H9 (cell line): ENCODE data around the gene GLYR1. TPM values are rescaled to one million over a fixed set of nuclear protein-coding genes. Genes with fewer than 3 reads are reported as not detected.

Source experiments
- DNase-seq: peaks from one replicate; pipeline ENCODE4 v3.0.0-alpha.2; 2017
- H2AFZ ChIP-seq: one replicate; pipeline ENCODE4 v1.6.1; 2013; ENCODE audit warnings: mild to moderate bottlenecking, low read length, control low read depth, moderate library complexity
- H2AK5ac ChIP-seq: 2 replicates; pipeline ENCODE4 v1.6.1; 2013; ENCODE audit warnings: low read length, control low read depth, mixed read lengths; ENCODE audit not compliant: insufficient read length
- H2BK120ac ChIP-seq: one replicate; pipeline ENCODE4 v1.6.1; 2013; ENCODE audit warnings: low read depth, mild to moderate bottlenecking, low read length, control low read depth, inconsistent platforms; ENCODE audit not compliant: poor library complexity, severe bottlenecking
- H2BK12ac ChIP-seq: 2 replicates; pipeline ENCODE4 v1.6.1; 2013; ENCODE audit warnings: low read length, control low read depth, mixed read lengths, low read depth; ENCODE audit not compliant: insufficient read length
- H2BK15ac ChIP-seq: 2 replicates; pipeline ENCODE4 v1.6.1; 2013; ENCODE audit warnings: low read depth, low read length, control low read depth
- H2BK20ac ChIP-seq: one replicate; pipeline ENCODE4 v1.6.1; 2013; ENCODE audit warnings: low read depth, mild to moderate bottlenecking, low read length, control low read depth, inconsistent platforms; ENCODE audit not compliant: poor library complexity, severe bottlenecking
- H2BK5ac ChIP-seq: 2 replicates; pipeline ENCODE4 v1.6.1; 2013; ENCODE audit warnings: low read length, control low read depth, mixed read lengths; ENCODE audit not compliant: insufficient read length
- H3K14ac ChIP-seq: 2 replicates; pipeline ENCODE4 v1.6.1; 2013; ENCODE audit warnings: low read length, control low read depth; ENCODE audit not compliant: insufficient read depth
- H3K18ac ChIP-seq: 2 replicates; pipeline ENCODE4 v1.6.1; 2013; ENCODE audit warnings: low read depth, mild to moderate bottlenecking, mixed read lengths, low read length, control low read depth; ENCODE audit not compliant: insufficient read length
- H3K23ac ChIP-seq: 2 replicates; pipeline ENCODE4 v1.6.1; 2013; ENCODE audit warnings: low read length, control low read depth, mixed read lengths, low read depth; ENCODE audit not compliant: insufficient read length
- H3K23me2 ChIP-seq: 2 replicates; pipeline ENCODE4 v1.6.1; 2013; ENCODE audit warnings: low read depth, mild to moderate bottlenecking, mixed read lengths, low read length, control low read depth; ENCODE audit not compliant: insufficient read length, poor library complexity, severe bottlenecking
- H3K27ac ChIP-seq: 2 replicates; pipeline ENCODE4 v1.5.1; 2013; ENCODE audit warnings: low read length, control low read depth, mixed read lengths, low read depth; ENCODE audit not compliant: insufficient read length
- H3K27me3 ChIP-seq: 2 replicates; pipeline ENCODE4 v1.6.1; 2013; ENCODE audit warnings: low read length, control low read depth, inconsistent platforms; ENCODE audit not compliant: insufficient read depth
- H3K4ac ChIP-seq: 2 replicates; pipeline ENCODE4 v1.6.1; 2013; ENCODE audit warnings: low read depth, mild to moderate bottlenecking, control low read depth, inconsistent platforms, low read length, moderate library complexity
- H3K4me1 ChIP-seq: 2 replicates; pipeline ENCODE4 v1.6.1; 2013; ENCODE audit warnings: low read length, control low read depth, inconsistent platforms; ENCODE audit not compliant: insufficient read depth
- H3K4me2 ChIP-seq: 2 replicates; pipeline ENCODE4 v1.6.1; 2013; ENCODE audit warnings: low read length, control low read depth, mixed read lengths; ENCODE audit not compliant: insufficient read length, insufficient read depth
- H3K56ac ChIP-seq: 2 replicates; pipeline ENCODE4 v1.6.1; 2013; ENCODE audit warnings: low read depth, mild to moderate bottlenecking, mixed read lengths, low read length, control low read depth; ENCODE audit not compliant: insufficient read length
- H3K79me1 ChIP-seq: 2 replicates; pipeline ENCODE4 v1.6.1; 2013; ENCODE audit warnings: low read depth, mild to moderate bottlenecking, moderate library complexity, low read length, control low read depth, inconsistent platforms; ENCODE audit not compliant: insufficient read depth, poor library complexity, severe bottlenecking
- H3K79me2 ChIP-seq: 2 replicates; pipeline ENCODE4 v1.6.1; 2013; ENCODE audit warnings: low read length, control low read depth, inconsistent platforms; ENCODE audit not compliant: insufficient read depth
- H3K9ac ChIP-seq: 2 replicates; pipeline ENCODE4 v1.6.1; 2013; ENCODE audit warnings: low read length, control low read depth, mixed read lengths; ENCODE audit not compliant: insufficient read length; ENCODE audit errors: extremely low read depth
- H3K9me3 ChIP-seq: one replicate; pipeline ENCODE4 v1.6.1; 2013; ENCODE audit warnings: low read depth, low read length, inconsistent platforms; ENCODE audit not compliant: control insufficient read depth
- H3T11ph ChIP-seq: one replicate; pipeline ENCODE4 v1.6.1; 2013; ENCODE audit warnings: mild to moderate bottlenecking, low read length, control low read depth, inconsistent platforms
- H4K20me1 ChIP-seq: one replicate; pipeline ENCODE4 v1.6.1; 2013; ENCODE audit not compliant: control insufficient read depth, insufficient read length, insufficient read depth
- H4K5ac ChIP-seq: 2 replicates; pipeline ENCODE4 v1.6.1; 2013; ENCODE audit warnings: low read depth, mild to moderate bottlenecking, mixed read lengths, low read length, control low read depth; ENCODE audit not compliant: insufficient read length
- H4K8ac ChIP-seq: replicated peaks from 2 replicates; pipeline ENCODE4 v1.6.1; 2013; ENCODE audit warnings: low read length, control low read depth, mixed read lengths, low read depth; ENCODE audit not compliant: insufficient read length
- H4K91ac ChIP-seq: 2 replicates; pipeline ENCODE4 v1.6.1; 2013; ENCODE audit warnings: low read depth, mild to moderate bottlenecking, moderate library complexity, mixed read lengths, low read length, control low read depth; ENCODE audit not compliant: insufficient read length
- H3K27ac Mint-ChIP-seq, 3 experiments: 2 replicates in 2 of 3; 3 replicates in 1 of 3; pipeline ENCODE4 v1.8.0; 2020 to 2021; ENCODE audit warnings: mixed read lengths in 3 of 3, mild to moderate bottlenecking in 1 of 3, moderate library complexity in 1 of 3
- H3K27me3 Mint-ChIP-seq: 2 replicates; pipeline ENCODE4 v1.8.0; 2021; ENCODE audit warnings: low read depth, mild to moderate bottlenecking, moderate library complexity, mixed read lengths
- H3K36me3 Mint-ChIP-seq, 3 experiments: 2 replicates in 2 of 3; 3 replicates in 1 of 3; pipeline ENCODE4 v1.8.0; 2020 to 2021; ENCODE audit warnings: low read depth in 3 of 3, mixed read lengths in 3 of 3; ENCODE audit not compliant: insufficient read depth in 1 of 3
- H3K4me1 Mint-ChIP-seq, 2 experiments: 2 replicates each; pipeline ENCODE4 v1.8.0; 2020; ENCODE audit warnings: mixed read lengths in 2 of 2
- H3K4me3 Mint-ChIP-seq, 2 experiments: 2 replicates in 1 of 2; 3 replicates in 1 of 2; pipeline ENCODE4 v1.8.0; 2020 to 2021; ENCODE audit warnings: mild to moderate bottlenecking in 2 of 2, mixed read lengths in 2 of 2, moderate library complexity in 1 of 2
- H3K9me3 Mint-ChIP-seq, 2 experiments: 2 replicates in 1 of 2; 3 replicates in 1 of 2; pipeline ENCODE4 v1.8.0; 2020; ENCODE audit warnings: mild to moderate bottlenecking in 2 of 2, mixed read lengths in 2 of 2, moderate library complexity in 1 of 2
- WGBS: extraction: QIAGEN DNeasy Blood & Tissue Kit; methylation state at CpG from one replicate; pipeline ENCODE4 v1.1.7; 2013; ENCODE audit warnings: missing lambda C conversion rate, low lambda C conversion rate, mixed read lengths; ENCODE audit not compliant: insufficient read length; ENCODE audit errors: extremely low coverage; 5-methylcytosine and 5-hydroxymethylcytosine counted together
- total RNA-seq: library from RNA; stranded (reverse); gene quantifications from 2 replicates; pipeline ENCODE4 v1.2.1, GENCODE V29; 2021
- TF ChIP-seq, protein P1 (sequence below): fragments of 200-600 bp; sonication (generic); conservative IDR thresholded peaks from 3 replicates; pipeline ENCODE4 v1.8.0; 2021; ENCODE audit warnings: antibody characterized with exemption, mild to moderate bottlenecking

The GLYR1 gene
- total RNA-seq, 1 experiment from 2014 or later, result 114 TPM

DNA sequence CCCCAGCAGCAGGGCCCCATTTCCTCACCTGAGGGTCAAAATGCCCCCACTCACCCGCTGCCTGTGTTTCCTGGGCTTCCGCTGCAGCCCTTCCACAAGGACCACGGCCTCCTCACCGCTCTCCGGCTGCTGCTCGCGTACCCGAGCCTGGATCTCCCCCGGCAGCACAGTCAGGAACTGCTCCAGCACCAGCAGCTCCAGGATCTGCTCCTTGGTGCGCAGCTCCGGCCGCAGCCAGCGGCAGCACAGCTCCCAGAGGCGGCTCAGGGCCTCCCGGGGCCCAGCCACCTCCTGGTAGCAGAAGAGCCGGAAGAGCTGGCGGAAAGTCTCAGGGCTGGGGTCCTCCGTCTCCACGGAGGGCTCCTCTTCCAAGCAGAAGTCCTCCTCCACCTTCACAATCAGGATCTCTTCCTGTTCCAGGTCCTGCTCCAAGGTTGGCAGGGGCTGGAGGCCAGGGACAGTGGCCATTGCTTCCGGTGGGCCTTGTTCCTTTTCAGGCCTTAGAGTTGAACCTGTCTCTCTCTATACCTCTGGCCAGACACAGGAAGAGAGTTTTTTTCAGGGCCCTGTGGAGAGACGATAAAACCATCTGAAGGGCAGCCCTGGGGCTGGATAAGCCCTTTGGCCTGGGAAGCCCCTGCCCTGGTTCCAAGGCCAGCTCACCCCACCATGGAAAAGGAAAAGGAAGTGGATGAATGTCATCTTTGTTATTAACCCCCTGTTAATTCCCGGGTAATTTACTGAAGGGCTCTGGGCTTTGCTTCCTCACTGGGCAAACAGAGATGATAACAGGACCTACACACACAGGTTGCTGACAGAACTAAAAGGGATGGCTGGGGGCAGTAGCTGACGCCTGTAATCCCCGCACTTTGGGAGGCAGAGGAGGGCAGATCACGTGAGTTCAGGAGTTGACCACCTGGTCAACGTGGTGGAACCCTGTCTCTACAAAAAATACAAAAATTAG is 81.3 kb downstream of the GLYR1 start:
- TF ChIP-seq, protein P1, sequence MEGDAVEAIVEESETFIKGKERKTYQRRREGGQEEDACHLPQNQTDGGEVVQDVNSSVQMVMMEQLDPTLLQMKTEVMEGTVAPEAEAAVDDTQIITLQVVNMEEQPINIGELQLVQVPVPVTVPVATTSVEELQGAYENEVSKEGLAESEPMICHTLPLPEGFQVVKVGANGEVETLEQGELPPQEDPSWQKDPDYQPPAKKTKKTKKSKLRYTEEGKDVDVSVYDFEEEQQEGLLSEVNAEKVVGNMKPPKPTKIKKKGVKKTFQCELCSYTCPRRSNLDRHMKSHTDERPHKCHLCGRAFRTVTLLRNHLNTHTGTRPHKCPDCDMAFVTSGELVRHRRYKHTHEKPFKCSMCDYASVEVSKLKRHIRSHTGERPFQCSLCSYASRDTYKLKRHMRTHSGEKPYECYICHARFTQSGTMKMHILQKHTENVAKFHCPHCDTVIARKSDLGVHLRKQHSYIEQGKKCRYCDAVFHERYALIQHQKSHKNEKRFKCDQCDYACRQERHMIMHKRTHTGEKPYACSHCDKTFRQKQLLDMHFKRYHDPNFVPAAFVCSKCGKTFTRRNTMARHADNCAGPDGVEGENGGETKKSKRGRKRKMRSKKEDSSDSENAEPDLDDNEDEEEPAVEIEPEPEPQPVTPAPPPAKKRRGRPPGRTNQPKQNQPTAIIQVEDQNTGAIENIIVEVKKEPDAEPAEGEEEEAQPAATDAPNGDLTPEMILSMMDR, result no peak
- no CpG with 5 or more reads among the region's 26 CpGs for WGBS
- Histone ChIP-seq H3K9ac (no peak overlapping the region), H2BK120ac (no peak overlapping the region), H2BK15ac (no peak overlapping the region), H3K23ac (no peak overlapping the region), H2AFZ (no peak overlapping the region), H4K91ac (no peak overlapping the region), H3K27ac (no peak overlapping the region), H3K9me3 (no peaks in the 10 kb centered on the region), H3T11ph (no peak overlapping the region), H3K79me2 (no peaks in the 10 kb centered on the region), H3K14ac (no peak overlapping the region), H3K56ac (no peak overlapping the region), H2BK12ac (no peak overlapping the region), H2BK20ac (no peak overlapping the region), H3K4ac (no peak overlapping the region), H3K27me3 (no peaks in the 10 kb centered on the region), H3K18ac (no peak overlapping the region), H4K5ac (no peak overlapping the region), H3K4me2 (peak overlapping the region; percentile 82), H3K79me1 (no peaks in the 10 kb centered on the region), H2BK5ac (no peak overlapping the region), H4K8ac (no peak overlapping the region), H3K4me1 (no peaks in the 10 kb centered on the region), H3K23me2 (peaks cover 8% of the 10 kb centered on the region), H4K20me1 (no peaks in the 10 kb centered on the region), H2AK5ac (no peak overlapping the region)
- Mint-ChIP-seq H3K27ac (peak overlapping the region in 2 of 3 experiments; percentile 24 to 79; a peak in 4 of 7 replicates), H3K4me3 (peak overlapping the region; percentile 80 to 86), H3K36me3 (peaks cover 6 to 36% (median 28%) of the 10 kb centered on the region in 3 experiments), H3K4me1 (peaks cover 22 to 24% of the 10 kb centered on the region in 2 experiments), H3K9me3 (no peaks in the 10 kb centered on the region), H3K27me3 (no peaks in the 10 kb centered on the region)
- no peak for DNase-seq
